GM12874 (cell line): ENCODE measurements around the gene CKM.

ENCODE experiments used
- CTCF ChIP-seq: IDR thresholded peaks from 2 replicates; pipeline ENCODE4 v1.5.1; 2011; ENCODE audit warnings: low read depth, mild to moderate bottlenecking, control low read depth, low read length, moderate library complexity; ENCODE audit not compliant: insufficient read depth

CKM gene

DNA sequence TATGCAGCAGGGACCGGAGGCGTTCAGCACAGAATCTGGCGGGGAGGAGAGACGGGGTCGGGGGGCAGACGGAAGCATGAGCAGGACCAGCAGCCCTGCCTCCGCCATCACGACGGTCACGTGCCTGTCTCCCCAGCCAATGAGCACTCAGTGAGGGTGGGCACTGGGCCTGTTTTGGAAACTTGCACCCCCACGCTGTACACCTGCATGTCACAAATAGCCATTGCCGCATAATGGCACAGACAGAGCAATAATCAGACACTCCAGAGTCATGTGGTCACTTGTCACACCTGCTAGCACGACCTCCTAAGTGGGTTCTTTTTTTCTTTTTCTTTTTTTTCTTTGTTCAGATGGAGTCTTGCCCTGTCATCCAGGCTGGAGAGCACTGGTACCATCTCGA, 38.9 kb upstream of the CKM start:
- no peak for TF ChIP-seq CTCF

GRCh38 chr19:45358213-45358792, 35.6 kb upstream of the CKM start:
- TF ChIP-seq CTCF: no peak

DNA sequence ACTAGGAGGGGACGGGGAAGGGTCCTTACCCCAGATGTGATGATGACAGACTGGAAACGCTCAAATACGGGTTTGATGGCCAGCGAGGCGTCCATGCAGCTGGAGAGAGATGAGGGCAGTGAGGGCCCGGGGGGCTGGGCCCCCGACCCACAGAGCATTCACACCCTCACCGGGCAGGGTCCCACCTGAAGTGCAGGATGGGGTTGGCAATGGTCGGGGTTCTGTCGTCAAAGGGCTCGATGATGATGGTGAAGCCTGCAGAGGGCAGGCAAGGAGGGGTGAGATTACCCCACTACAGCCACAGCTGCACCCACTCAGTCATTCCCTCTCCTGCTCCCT, 34.7 kb upstream of the CKM start:
- TF ChIP-seq CTCF: no peak

DNA sequence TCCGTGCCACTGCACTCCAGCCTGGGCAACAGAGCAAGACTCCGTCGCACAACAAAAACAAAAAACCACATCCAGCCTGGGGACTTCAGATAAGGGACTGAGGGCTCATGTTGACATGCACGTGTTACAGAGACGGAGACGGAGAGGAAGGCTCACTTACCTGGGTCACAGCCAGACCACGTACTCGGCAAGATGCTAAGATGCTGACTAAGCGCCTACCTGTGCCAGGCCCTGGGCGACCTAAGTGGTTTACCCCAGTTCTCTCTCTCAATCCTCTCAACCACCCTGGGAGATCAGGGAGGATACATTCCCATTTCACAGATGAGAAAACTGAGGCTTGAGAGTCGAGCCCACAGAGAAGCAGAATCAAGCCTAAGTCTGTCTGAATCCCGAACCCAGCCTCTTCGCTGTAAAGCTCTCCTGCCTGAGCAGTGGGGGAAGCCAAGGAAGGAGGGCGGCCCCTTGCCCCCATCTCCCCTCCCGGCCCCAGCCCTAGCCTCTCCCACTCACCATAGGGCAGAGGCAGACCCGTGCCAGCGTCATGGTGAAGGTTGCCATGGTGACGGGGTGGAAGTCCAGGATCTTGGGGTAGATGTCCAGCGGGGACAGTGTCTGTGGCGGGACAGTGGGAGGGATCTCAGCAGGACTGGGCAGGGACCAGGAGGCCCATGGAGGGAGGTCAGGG, 34.2 kb upstream of the CKM start:
- TF ChIP-seq CTCF: no peak

- no peak for TF ChIP-seq CTCF
Observed at GRCh38 chr19:45355910-45356309, 33.2 kb upstream of the CKM start.

DNA sequence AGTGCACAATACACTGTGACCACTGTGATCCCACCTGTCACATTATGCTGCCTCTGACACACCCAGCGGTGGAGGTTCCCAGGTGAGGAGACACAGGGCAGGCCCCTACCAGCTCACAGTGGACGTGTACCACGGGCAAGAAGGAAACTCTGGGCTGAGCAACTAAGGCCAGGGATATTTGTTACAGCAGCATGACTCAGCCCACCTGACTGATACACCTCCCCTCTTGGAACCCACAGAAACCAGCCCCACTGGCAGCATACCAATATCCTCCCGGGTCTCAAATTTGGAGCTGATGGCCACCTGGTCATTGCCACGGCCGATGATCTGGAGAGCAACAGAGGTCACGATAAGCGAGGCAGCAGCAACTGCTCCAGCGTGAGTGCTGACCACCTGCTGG, 32.7 kb upstream of the CKM start:
- TF ChIP-seq CTCF: no peak

DNA sequence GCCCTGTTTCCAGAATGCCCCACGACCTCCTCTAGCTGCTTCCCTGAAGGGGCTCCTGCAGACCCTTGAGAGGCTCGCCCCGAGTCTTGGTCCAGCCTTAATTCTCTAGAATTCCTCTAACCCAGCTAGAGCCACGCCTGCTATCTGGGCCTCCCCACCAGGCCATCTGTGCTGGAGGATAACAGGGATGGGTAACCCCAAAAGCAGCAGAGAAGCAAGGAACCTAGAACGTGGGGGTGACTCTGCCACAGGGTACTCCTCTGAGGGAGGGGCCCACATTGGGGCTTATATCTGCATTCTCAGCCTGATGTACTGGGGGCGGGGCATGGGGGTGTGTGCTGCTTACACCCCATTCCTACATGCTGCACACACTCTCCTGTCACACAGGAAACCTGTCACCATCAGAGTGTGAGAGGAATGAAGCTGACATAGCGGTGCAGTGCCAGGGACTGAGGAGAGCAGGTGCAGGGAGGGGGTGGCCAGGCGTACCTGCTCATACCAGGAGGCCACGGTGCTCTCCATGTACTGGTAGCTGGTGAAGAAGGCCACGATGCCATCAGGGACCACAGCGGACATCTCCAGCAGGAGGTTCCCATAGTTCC, 31.7 kb upstream of the CKM start:
- no peak for TF ChIP-seq CTCF
